Left hindlimb (tissue), 1 donor: ENCODE data around the gene ELOA.
"Not testable (repeated sequence)": the region's sequence is repeated elsewhere in the genome, so short reads cannot be mapped to it uniquely, and the experiment has no call there.

Experiments
- DNase-seq: peaks from one replicate; pipeline ENCODE4 v3.0.0-alpha.2; 2018

ELOA gene, protein sequence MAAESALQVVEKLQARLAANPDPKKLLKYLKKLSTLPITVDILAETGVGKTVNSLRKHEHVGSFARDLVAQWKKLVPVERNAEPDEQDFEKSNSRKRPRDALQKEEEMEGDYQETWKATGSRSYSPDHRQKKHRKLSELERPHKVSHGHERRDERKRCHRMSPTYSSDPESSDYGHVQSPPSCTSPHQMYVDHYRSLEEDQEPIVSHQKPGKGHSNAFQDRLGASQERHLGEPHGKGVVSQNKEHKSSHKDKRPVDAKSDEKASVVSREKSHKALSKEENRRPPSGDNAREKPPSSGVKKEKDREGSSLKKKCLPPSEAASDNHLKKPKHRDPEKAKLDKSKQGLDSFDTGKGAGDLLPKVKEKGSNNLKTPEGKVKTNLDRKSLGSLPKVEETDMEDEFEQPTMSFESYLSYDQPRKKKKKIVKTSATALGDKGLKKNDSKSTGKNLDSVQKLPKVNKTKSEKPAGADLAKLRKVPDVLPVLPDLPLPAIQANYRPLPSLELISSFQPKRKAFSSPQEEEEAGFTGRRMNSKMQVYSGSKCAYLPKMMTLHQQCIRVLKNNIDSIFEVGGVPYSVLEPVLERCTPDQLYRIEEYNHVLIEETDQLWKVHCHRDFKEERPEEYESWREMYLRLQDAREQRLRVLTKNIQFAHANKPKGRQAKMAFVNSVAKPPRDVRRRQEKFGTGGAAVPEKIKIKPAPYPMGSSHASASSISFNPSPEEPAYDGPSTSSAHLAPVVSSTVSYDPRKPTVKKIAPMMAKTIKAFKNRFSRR

DNA sequence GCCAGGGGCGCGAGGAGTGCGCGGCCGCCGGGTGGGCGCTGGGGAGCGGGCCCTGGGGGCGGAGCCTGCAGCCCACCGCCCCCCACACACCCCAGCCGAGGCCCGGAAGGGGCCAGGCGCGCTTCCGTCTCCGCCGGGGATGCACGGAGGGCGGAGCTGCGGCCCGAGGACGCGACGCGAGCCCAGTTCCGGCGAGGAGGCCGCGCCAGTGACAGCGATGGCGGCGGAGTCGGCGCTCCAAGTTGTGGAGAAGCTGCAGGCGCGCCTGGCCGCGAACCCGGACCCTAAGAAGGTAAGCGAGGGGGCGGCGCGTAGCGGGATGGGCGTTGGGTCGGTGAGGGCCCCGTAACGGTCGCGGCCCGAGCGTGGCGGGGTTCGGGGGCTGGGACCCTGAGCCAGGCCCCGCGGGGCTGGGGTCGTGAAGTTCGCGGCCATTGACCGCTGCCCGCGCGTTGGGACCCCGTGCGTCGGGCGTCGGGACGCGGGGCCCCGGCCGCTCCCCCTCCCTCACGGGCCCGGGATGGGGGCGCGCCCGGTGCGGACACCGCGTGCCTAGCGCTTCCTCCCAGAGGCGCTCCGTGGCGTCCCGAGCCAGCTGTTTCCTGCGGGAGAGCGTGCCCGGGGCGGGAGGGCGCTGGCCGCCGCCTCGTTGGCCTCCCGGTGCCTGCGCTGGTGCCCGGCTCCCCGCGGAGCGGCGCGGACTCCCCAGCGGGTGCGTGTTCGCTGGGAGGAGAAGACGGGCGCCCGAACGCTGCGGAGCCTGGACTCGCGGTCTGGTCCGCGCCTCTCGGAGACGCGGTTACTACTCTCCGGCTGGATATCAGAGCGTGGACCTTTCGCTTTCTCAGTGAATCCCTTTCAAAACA lies at the start of gene ELOA:
ELOA (plus strand) TSS at position 185 of the 866 bp plus-strand sequence; CDS start at position 218, 33 bp downstream.
- DNase-seq, result peak; percentile 83

DNA sequence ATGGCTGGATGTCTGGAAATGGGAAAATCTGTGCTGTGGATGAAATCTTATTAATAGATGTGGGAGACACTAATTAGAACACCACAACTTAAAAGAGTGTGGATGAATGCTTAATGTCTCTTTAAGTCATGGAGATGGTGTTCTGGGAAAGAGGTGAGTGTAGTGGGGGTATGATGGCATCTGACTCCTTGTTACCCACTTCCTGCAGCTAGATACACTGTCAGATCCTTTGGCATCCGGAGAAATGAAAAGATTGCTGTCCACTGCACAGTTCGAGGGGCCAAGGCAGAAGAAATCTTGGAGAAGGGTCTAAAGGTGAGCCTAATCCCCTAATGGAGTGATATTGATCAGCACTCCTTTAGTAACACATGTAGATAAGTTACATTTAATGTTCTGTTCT lies 49.7 kb upstream of the ELOA start:
- DNase-seq, result no peak

DNA sequence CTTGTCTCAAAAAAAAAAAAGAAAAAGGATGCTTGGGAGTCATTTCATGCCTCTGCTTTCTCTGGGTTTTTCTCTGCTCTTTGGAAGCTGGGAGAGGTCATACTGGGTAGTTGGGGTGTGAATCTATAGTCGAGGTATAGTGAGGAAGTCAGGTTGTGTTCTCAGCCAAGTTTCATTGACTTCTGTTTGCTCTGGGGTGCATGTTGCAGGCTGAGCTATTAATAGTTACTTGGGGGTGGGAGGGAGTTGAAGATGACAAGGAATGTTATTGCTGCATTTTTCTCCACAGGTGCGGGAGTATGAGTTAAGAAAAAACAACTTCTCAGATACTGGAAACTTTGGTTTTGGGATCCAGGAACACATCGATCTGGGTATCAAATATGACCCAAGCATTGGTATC lies 48.9 kb upstream of the ELOA start:
- DNase-seq, result no peak

DNA sequence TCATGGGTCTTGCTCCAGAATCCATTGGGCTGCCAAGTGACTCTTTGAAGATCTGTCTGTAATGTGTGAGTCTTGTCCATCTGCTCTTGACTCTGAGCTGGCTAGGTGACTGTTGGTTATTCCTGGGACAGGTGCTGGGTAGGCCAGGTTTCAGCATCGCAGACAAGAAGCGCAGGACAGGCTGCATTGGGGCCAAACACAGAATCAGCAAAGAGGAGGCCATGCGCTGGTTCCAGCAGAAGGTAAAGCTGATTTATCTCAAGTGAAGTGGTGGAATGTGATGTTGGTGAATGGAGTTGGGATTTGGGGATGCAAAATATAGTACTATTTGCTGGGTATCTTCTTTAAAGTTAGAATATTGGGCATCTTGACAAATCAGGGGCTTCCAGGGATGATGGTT lies 47.6 kb upstream of the ELOA start:
- no peak for DNase-seq

DNA sequence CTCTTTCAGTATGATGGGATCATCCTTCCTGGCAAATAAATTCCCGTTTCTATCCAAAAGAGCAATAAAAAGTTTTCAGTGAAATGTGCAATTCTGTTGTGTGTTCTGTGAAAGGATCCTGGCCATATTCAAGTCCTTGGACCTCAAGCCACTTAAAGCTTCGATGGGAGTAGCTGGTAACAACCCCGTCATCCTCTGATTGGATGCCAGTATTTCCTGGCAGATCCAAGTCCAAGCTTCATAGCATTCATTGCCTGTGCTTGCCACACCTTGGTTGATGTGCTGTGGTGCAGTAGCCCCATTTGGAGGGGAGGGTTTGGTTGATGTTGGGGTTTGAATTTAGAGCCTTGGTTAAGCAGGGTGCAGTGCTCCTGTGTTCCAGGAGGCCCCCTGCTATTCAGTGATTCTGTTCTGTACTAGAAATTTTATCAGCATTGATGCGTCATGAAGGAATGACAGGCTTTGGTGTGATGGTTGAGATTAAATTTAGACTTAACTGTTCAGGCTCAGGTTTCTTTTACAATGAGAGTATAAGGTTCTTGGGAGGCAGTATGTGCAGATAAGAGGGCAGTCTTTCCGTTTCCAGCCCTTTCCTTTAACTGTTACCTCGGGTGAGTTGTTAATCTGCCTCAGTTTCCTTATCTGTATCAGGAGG lies 46.8 kb upstream of the ELOA start:
- no peak for DNase-seq

DNA sequence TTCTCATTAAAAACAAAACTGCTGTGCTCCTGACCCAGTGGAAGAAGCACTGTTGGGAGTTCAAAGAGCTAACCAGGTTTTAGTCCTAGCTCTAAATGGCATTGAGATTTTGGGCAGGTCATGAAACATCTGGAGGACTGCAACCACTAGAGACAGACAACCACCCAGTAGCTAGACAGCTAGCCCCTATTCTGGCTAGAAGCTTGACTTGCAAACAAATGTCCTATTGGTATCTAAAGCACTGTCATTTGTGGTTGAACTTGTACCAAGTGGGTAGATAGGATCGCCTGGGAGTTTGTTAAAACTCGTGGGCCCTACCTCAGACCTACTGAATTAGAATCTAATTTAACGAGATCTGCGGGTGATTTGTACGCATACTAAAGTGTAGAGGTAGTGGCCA lies 44.8 kb upstream of the ELOA start:
- no peak for DNase-seq

DNA sequence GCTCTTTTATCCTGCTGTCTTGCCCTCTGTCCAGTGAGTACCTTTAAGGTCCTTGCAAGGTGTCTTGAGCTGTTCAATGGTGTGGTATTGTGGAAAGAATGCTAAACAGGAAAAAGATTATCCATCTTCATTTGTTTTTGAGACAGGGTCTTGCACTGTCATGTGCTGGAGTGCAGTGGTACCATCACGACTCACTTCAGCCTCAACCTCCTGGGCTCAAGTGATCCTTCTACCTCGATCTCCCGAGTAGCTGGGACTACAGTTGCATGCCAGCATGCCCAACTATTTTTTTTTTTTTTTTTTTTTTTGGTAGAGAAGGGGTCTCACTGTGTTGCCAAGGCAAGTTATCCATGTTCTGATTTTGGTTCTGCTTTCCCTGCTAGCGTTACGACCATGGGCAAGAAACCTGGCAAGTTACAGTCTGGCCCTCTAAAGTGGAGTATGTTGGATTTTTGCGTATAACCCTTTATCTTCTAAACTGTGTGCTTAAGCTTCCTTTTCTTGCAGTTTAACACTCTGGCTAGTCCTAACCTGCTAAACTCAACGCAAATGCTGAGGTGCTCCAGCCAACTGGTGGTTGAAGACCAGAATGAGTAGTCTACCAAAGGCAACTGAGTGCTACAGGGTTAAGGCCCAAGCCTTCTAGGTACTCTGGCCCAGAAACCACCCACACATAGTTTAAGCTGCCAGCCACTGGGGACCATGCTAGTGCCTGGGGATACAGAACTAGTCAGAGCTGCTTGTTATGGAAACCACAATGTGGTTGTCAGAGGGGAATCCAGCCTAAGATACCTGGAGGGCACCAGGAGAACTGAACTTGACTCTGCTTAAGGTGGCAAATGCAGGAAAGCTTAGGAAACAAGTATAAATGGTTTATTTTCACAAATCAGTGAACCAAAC lies 43.7 kb upstream of the ELOA start:
- no peak for DNase-seq

DNA sequence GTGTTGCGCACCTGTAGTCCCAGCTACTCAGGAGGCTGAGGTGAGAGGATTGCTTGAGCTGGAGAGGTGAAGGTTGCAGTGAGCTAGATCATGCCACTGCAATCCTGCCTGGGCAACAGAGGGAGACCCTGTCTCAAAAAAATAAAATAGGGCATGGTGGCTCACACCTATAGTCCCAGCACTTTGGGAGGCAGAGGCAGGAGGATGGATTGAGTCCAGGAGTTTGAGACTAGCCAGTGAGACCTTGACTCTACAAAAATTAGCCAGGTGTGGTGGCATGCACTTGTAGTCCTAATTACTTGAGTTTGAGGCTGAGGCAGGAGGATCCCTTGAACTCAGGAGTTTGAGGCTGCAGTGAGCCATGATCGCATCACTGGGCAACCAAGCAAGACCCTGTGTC lies 42.0 kb upstream of the ELOA start:
- no peak for DNase-seq

DNA sequence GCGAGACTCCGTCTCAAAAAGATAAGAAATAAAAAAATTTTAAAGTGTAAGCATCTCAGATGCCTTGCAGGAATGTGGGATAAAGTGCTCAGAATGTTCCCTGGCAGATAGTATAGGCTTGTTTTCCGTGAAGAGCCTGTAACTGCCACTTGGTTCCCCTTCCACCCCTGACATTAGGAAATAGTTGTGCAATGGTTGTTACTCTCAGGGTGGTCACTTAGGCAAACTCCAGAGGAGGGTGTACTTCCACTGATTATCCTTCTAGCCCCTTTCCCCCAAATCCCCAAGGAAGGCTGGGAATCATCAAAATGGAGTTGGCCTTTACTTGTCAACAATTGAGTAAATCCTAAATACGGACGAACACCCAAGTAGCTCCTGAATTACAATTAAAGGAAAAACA lies 41.3 kb upstream of the ELOA start:
- DNase-seq, result no peak

DNA sequence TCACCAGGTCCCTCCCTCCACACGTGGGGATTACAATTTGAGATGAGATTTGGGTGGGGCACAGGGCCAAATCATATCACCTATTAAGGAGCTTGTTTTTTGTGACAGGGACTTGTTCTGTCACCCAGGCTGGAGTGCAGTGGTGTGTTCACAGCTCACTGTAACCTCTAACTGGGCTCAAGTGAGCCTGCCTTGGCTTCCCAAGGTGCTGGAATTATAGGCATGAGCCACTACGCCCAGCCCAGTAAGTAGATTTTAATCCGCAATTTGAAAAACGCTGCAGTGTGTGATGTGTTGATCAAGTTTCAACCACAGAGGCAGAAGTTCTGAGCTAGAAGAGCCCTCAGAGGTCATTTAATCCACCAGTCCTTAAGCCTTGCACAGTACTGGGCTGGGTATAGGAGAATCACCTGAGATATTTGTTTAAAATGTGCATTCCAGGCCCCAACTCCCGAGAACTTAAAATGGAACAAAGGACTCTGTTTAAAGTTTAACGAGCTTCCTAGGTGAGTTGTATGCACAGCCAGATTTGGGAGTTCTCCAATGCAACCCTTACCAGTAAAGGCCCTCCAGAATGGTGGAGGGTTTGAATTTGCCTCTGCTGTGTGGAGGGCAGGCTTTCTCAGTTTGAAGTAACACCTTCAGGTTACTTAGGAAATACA lies 38.3 kb upstream of the ELOA start:
- no peak for DNase-seq

DNA sequence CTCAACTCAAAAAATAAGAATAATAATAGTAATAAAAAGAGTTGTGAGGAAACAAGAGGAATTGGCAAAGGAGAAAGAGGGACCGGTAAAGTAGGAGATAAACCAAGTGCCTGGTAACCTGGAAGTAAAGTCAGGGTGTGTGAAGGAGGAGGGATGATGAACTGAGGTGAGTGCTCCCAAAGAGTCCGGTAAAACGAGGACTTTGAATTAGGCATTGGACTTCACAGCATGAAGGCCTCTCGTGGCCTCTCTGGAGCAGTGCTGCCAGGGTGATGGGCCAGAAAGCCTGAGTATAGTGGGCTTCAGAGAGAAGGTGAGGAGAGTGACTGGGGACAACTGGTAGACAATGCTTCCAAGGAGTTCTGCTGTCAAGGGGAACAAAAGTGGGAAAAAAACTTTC lies 34.0 kb upstream of the ELOA start:
- DNase-seq, result no peak

DNA sequence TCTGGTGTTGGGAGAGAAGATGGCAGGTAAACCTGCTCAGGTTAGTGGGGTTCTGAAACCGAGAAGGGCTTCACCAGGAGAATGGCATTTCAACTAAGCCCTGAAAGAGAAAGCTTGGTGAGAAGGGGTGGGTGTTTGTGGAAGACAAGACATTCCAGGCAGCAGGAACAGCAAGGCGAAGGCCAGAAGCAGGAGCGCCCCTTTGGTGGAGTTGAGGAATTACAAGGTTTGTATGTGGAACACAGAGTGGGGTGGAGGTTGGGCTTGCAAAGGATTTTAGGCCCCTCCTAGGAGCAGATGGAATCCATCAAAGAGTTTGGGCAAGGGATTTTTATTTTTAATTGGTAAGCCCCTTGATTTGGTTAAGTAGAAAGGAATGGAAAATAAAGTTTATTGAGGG lies 24.8 kb upstream of the ELOA start:
- no peak for DNase-seq

DNA sequence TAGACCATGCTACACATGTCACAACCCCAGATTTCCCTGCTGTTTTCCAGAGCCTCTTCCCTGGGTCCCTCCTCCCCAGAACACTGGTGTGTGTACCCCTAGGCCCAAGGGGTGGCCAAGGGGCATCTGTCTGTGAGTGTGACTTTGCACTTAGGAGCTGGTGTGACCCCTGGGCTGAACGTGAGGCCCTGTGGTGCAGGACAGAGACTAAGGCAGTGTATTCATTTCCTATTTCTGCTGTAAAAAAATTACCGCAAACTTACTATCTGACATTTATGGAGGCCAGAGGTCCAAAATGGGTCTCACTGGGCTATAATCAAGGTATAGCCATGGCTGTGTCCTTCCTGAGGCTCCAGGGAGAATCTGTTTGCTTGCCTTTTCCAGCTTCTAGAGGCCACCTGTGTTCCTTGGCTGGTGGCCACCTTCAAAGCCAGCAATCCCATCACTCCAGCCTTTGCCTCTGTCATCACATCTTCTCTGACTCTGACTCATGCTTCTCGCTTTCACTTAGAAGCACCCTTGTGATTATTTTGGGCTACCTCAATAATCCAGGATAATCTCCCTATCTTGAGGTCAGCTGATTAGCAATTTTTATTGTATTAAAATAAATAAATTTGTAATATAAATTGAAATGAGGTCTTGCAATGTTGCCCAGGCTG lies 24.0 kb upstream of the ELOA start:
- no peak for DNase-seq

DNA sequence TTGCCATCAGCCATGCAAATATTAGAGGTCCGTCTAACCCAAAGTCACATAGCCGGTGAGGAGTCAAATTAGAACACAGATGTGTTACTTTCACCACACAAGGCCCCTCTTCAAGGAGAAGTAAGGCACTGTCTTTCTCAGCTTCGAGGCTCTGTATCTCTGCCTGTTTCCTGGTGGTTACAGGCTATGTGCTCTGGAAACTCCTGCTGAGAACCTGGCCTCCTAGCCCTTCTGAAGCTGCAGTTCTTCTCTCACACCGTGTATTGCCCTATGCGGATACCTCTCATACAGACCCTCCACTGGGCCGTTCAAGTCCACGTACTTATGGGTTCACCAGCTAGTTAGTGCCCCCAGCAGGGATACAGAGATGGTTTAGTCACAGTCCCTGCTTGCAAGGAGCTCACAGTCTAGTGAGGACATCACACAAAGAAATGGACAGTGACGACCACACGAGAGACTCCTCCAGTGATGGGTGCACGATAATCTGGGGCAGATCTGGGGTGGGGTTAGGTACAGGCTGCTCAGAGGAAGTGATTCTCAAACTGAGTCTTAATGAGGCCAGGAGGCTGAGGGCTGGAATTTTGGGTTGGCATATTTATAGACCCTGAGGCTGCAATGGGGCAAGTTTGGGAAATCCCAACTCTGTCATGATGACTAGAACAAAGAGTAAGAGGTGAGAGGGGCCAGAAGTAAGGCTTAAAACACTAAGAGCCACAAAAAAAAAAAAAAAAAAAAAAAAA lies 22.8 kb upstream of the ELOA start:
- no peak for DNase-seq

DNA sequence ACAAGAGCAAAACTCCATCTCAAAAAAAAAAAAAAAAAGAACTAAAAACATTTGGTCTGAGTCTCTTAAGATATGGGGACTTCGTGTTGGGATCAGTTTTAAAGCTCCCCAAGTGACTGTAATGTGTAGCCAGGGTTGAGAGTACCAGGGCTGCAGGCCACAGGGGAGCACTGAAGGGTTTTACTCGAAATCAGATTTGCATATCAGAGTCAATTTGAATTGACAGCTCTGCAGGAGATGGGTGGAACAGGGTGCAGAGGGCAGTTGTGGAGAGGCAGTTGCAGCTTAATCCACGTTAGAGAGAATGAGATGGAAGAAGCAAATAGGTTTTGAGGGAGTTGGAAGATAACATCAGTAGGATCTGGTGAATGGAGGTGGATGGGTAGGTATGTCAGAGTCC lies 20.6 kb upstream of the ELOA start:
- no peak for DNase-seq

DNA sequence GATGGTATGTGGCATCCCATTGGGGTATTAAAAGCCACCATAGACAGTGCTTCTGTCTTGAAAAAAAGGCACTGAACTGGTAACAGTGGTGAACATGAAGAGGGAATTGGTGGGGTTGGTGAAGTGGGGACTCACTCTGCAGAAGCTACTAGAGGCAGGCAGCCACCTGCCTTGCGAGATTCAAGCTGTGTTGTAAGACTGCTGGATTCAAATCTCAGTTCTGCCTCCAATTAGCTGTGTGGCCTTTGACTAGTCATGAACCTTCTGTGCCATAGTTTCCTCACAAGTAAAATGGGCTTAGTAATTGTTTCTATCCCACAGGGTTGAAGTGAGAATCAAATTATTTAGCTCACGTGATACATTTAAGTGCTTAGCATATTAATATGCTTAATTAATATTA lies 16.6 kb upstream of the ELOA start:
- no peak for DNase-seq

DNA sequence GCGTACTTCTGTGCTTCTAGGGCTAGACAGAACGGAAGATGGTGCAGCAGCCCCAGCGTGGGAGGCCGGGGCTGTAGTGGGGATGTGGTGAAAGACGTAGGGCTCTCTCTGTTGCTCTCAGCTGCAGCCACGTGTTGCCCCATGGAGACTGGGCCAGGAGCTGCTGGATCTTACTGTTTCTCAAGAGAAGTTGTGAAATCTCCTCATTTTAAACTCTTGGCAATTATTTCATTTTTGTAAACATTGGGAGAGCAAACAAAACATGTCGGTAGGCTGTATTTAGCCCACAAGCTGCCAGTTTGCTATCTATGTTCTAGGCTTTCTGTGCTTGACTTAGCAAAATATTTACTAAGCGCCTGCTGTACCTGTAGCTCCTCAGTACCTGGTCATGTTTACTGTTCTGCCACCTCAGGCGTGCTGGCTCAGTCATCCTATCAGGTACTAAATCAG lies 15.9 kb upstream of the ELOA start:
- DNase-seq, result no peak

DNA sequence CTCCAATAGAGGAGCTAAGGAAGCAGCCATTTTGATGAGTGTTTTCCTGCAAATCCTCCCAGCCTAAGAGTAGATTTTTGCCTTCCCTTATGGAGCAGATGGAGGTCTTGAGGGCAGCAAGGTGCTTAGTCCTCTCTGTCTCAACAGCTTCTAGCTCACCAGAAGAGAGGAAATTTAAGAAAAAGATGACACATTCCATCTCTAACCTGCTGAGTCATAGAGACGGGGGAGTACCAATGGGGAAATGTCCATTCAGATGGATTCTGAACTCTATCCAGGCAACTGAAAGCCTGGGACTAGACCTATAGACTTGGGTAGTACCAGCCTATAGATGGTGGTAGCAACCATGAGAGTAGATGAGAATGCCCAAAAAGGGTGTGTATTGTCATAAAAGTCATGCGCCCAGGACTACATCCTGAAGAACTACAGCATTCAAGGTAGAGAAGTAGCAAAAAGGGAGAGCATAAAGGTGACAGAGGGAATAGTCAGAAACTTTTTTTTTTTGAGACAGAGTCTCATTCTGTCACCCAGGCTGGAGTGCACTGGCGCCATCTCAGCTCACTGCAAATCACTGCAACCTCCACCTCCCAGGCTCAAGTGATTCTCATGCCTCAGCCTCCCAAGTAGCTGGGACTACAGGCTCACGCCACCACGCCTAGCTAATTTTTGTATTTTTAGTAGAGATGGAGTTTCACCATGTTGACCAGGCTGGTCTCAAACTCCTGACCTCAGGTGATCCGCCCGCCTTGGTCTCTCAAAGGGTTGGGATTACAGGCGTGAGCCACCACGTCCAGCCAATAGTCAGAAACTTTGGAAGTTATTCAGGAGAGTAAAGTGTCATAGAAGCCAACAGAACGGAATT lies 10.7 kb upstream of the ELOA start:
- DNase-seq, result no peak

DNA sequence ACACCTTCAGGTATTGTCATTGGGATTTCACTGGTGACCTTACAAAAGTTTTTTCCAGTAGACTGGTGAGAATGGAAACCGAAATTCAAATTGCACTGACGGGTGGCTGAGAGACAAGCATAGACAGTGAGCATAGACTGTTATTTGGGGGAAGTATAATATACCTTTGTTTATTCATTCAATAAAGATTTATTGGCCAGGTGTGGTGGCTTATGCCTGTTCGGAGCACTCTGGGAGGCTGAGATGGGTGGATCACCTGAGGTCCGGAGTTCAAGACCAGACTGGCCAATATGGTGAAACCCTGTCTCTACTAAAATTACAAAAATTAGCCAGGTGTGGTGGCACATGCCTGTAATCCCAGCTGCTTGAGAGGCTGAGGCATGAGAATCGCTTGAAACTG lies 10.0 kb upstream of the ELOA start:
- DNase-seq, result not testable (repeated sequence)
